ENCODE data around the gene MRPS18B.
"Not testable (repeated sequence)": the region's sequence is repeated elsewhere in the genome, so short reads cannot be mapped to it uniquely, and the experiment has no call there.

Gene MRPS18B

DNA sequence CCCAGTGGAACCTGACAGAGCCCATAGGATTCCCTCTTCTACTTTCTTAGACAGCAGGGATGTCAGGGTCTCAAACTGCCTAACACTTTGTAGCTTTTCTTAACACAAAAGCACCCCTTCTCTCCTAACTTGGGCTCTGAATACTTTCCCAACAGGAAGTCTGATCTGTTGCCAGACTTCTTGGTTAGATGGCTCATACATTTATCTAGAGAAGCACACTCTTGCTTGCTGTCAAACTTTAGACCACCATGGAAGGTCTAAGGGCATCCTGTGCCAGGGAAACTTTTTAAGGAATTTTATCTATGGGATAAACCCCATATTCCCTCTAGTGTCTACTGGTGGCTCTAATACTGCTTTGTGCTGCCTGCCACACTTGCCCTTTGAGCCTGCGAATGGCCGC lies 26.0 kb downstream of the MRPS18B start:
- DNase-seq (ENCODE audit: low spot score): no peak

DNA sequence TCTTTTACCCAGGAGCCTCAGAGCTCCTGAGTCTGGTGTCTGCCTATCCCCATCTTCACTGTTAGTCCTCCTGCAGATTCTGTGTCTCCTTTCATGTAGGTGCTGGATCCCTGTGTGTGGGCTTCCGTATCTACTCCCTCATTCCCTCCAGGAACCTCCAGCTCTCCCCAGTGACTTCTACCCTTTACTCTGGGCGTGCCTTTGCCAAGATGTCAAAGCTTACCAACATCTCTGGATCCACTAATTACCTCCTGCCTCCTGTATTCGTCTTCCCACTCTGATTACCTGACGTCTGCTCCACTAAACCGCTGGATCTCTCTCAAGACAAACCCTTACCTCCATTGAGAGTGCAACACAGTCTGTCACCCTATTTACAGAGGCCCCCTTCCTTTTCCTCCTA lies 27.1 kb downstream of the MRPS18B start:
- DNase-seq (ENCODE audit: low spot score): no peak

- no peak for DNase-seq (ENCODE audit: low spot score)
These were observed 28.3 kb downstream of the MRPS18B start for GRCh38 chr6:30645989-30646388.

GRCh38 chr6:30646450-30647241 lies 29.0 kb downstream of the MRPS18B start, which contains the start of gene C6orf136:
Gene C6orf136, plus strand, starts transcription at chr6:30647133. Its CDS starts 99 bp downstream, at chr6:30647232.
- peak; percentile 94 for DNase-seq (ENCODE audit: low spot score)

GRCh38 chr6:30647242-30648116 lies 29.8 kb downstream of the MRPS18B start:
- peak; percentile 75 for DNase-seq (ENCODE audit: low spot score)

- DNase-seq (ENCODE audit: low spot score): no peak
These were observed 33.5 kb downstream of the MRPS18B start for GRCh38 chr6:30651143-30651542.

GRCh38 chr6:30654798-30655742 lies 37.4 kb downstream of the MRPS18B start:
- no peak for DNase-seq (ENCODE audit: low spot score)

- DNase-seq (ENCODE audit: low spot score): no peak
These were observed 38.1 kb downstream of the MRPS18B start for GRCh38 chr6:30655743-30656094.

DNA sequence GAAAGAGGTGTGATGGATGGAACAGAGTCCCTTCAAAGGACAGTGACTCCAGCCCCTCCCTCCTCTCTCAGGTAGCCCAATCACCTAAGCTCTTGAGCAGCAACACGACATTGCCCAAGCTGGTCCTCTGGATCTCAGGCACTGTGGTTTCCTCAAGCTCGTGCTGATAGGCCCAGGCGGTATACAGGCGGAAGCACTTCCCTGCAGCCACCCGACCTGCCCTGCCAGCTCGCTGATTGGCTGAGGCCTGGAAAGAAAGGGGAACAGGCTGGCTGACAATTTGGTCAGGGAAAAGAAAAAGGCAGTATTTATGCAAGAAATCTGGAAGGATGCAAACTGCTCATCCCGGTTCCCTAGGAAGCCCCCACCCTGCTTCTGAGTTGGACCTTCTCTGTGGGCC lies 38.9 kb downstream of the MRPS18B start:
- DNase-seq (ENCODE audit: low spot score): no peak

DNA sequence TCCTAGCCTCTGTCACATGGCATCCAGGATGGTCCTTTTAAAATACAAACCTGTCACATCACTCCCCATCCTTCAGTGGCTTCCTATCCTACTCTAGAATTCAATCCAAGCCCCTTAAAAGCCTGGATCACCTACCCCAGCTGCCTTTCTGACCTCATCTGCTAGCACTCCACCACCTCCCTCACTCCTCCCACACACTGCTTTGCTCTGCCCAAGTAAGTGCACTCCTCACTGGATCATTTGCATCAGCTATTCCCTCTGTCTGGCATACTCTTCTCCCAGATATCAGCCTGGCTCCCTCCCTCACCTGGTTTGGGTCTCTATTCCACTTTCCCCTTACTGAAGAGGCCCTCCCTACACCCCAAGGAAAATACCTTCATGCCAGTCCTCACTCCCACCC lies 39.8 kb downstream of the MRPS18B start:
- no peak for DNase-seq (ENCODE audit: low spot score)

- DNase-seq (ENCODE audit: low spot score): not testable (repeated sequence)
These were observed 40.3 kb downstream of the MRPS18B start for GRCh38 chr6:30657922-30658321.

- DNase-seq (ENCODE audit: low spot score): no peak
These were observed 47.5 kb downstream of the MRPS18B start for GRCh38 chr6:30664994-30665767.

GRCh38 chr6:30666300-30666699 lies 48.7 kb downstream of the MRPS18B start:
- DNase-seq (ENCODE audit: low spot score): not testable (repeated sequence)

DNA sequence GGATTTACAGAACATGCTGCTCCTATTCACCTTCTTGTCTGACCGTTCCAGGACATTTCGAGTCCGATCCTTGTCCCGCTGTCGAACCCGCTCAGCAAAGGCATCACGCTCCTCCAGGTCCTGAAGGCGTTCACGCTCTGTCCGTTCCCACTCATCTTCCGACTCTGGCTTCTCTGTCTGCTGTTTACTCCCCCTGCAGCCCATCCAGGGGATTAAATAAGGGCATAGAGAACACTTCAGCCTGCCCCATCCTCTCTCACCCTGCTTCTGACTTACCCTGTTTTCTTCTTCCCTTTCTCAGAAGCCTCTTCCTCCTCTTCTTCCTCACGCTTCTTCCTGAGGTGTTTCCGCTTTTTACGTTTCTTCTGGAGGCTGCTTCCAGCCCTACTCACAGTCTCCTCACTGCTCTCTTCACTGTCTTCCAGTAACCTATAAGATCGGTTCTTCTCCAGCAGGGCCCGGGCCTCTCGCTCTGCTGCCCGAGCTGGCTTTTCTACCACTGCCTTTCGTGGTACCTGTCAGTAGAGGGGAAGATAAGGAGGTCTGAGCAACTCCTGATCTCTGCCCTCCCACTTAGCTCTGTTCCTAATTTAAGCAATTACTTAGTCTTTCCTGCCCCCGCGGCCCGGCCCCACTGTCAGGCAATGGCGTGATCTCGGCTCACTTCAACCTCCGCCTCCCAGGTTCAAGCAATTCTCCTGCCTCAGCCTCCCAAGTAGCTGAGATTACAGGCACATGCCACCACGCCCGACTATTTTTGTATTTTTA lies 53.3 kb downstream of the MRPS18B start:
- no peak for DNase-seq (ENCODE audit: low spot score)

- peak; percentile 96 for DNase-seq (ENCODE audit: low spot score)
These were observed 55.0 kb downstream of the MRPS18B start, which contains the start of gene DHX16 for GRCh38 chr6:30672445-30673253. Gene DHX16, minus strand, starts transcription at chr6:30673006. Its CDS starts 165 bp downstream, at chr6:30672841.
